NCI-H2196 (cell line): Measurements from ENCODE around the gene UTP20.

Experiments used
- DNase-seq: peaks from one replicate; lab custom pipeline; 2025; ENCODE audit not compliant: unreplicated experiment; lab: John Stamatoyannopoulos, UW

The UTP20 gene

GRCh38 chr12:101424620-101425019 is 144.7 kb downstream of the UTP20 start:
- DNase-seq: no peak

- no peak for DNase-seq
Observed at GRCh38 chr12:101430456-101430855, 150.6 kb downstream of the UTP20 start.

GRCh38 chr12:101436136-101436535 is 156.2 kb downstream of the UTP20 start:
- DNase-seq: no peak
